ENCODE results near the gene ZNHIT1. TPM values are rescaled to one million over a fixed set of nuclear protein-coding genes. Genes with fewer than 3 reads are reported as not detected.
"Not testable (repeated sequence)": the region's sequence is repeated elsewhere in the genome, so short reads cannot be mapped to it uniquely, and the experiment has no call there.

ZNHIT1 gene
- total and polyA plus RNA-seq, 3 experiments from 2014 or later: 50.6 to 66.2 (median 51.7) TPM

- DNase-seq; H3K27me3 ChIP-seq (ENCODE audit: insufficient read depth, low read length, poor library complexity, severe bottlenecking); H3K4me1 ChIP-seq (ENCODE audit: insufficient read depth, low read length); H3K36me3 ChIP-seq (ENCODE audit: insufficient read depth, low read length); H3K27ac ChIP-seq (ENCODE audit: low read depth, low read length); POLR2A ChIA-PET; H3K9me3 ChIP-seq (ENCODE audit: low read length); H3K4me3 ChIP-seq (ENCODE audit: low read length); H3K9me3 Mint-ChIP-seq: not testable (repeated sequence)
- H3K36me3 Mint-ChIP-seq: peaks cover 3 to 18% (median 6%) of the 10 kb centered on the region in 3 donors
- peaks cover 23 to 29% of the 10 kb centered on the region in 2 donors for H3K27me3 Mint-ChIP-seq
- peak overlapping the region in 2 of 8 donors; percentile 63 to 64 for H3K27ac Mint-ChIP-seq
- CTCF ChIA-PET: interaction anchor here (1.6 to 6.4 kb wide), 2 partner anchors 11 to 60 kb away, joined by 5 to 31 read pairs; no protein-coding TSS in a partner anchor
- peak overlapping the region in 6 of 7 donors; percentile 27 to 74 (median 60) for H3K4me3 Mint-ChIP-seq
- peaks cover 8 to 14% (median 9%) of the 10 kb centered on the region in 3 donors for H3K4me1 Mint-ChIP-seq
These were observed 13.9 kb upstream of the ZNHIT1 start for GRCh38 chr7:101203740-101204738.

GRCh38 chr7:101205901-101206664 lies 11.9 kb upstream of the ZNHIT1 start:
- H3K4me3 Mint-ChIP-seq: no peak overlapping the region
- H3K36me3 ChIP-seq (ENCODE audit: insufficient read depth, low read length): no peaks in the 10 kb centered on the region
- ChIA-PET POLR2A (no interaction called here), CTCF (interaction anchor here (6.4 kb wide), 1 partner anchor 13 kb away, joined by 31 read pairs; no protein-coding TSS in a partner anchor)
- H3K4me1 ChIP-seq (ENCODE audit: insufficient read depth, low read length): peaks cover 5% of the 10 kb centered on the region
- H3K27me3 ChIP-seq (ENCODE audit: insufficient read depth, low read length, poor library complexity, severe bottlenecking): no peaks in the 10 kb centered on the region
- peaks cover 6 to 31% (median 6%) of the 10 kb centered on the region in 3 donors for H3K36me3 Mint-ChIP-seq
- no peak overlapping the region for H3K27ac ChIP-seq (ENCODE audit: low read depth, low read length)
- H3K27me3 Mint-ChIP-seq: peaks cover 15 to 18% of the 10 kb centered on the region in 2 donors
- H3K4me1 Mint-ChIP-seq: peaks cover 6 to 10% (median 8%) of the 10 kb centered on the region in 3 donors
- H3K27ac Mint-ChIP-seq: no peak overlapping the region
- DNase-seq: no peak
- no peak overlapping the region for H3K4me3 ChIP-seq (ENCODE audit: low read length)
- H3K9me3 Mint-ChIP-seq: no peaks in the 10 kb centered on the region
- H3K9me3 ChIP-seq (ENCODE audit: low read length): no peaks in the 10 kb centered on the region

DNA sequence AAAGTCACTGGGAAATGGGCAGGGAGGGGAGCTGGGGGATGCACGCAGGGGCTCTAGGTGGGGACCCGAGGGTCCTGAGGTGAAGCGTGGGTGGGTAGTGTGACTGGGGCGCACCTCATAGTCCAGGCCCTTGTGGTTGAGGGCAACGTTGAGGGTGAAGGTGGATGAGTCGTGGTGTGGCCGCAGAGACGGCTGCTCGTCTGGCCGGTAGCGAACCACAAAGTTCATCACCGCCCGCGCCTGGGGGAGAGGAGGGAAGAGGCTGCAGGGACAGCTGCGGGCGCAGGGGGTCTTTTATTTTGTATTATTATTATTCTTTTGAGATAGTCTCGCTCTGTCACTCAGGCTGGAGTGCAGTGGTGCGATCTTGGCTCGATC lies 11.3 kb upstream of the ZNHIT1 start:
- Mint-ChIP-seq H3K4me3 (no peak overlapping the region), H3K27me3 (peaks cover 13 to 15% of the 10 kb centered on the region in 2 donors), H3K27ac (no peak overlapping the region), H3K4me1 (peaks cover 6 to 9% (median 8%) of the 10 kb centered on the region in 3 donors), H3K36me3 (peaks cover 6 to 36% (median 6%) of the 10 kb centered on the region in 3 donors), H3K9me3 (no peaks in the 10 kb centered on the region)
- Histone ChIP-seq H3K36me3 (ENCODE audit: insufficient read depth, low read length) (no peaks in the 10 kb centered on the region), H3K27ac (ENCODE audit: low read depth, low read length) (no peak overlapping the region), H3K27me3 (ENCODE audit: insufficient read depth, low read length, poor library complexity, severe bottlenecking) (no peaks in the 10 kb centered on the region), H3K4me3 (ENCODE audit: low read length) (no peak overlapping the region), H3K9me3 (ENCODE audit: low read length) (no peaks in the 10 kb centered on the region), H3K4me1 (ENCODE audit: insufficient read depth, low read length) (peaks cover 5% of the 10 kb centered on the region)
- CTCF ChIA-PET: interaction anchor here (6.4 kb wide), 1 partner anchor 13 kb away, joined by 31 read pairs; no protein-coding TSS in a partner anchor
- POLR2A ChIA-PET: no interaction called here
- no peak for DNase-seq

DNA sequence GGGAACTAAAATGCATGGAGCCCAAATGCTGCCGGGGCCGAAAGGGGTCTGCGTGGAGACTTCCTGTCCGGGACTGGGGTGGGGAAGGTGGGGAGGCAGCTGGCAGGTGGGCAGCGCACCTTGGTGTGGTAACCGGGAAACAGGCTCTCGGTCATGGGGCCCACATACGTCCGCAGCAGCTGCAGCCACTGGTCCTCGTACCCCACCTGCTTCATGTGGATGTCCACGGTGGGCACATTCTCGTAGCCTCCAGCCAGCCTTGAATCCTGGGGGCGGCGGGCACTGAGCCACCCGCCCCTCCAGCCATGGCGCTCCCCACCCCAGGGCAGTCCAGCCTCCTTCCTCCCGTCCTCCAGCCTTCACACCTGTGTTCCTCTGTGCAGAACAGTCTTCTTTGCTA lies 10.5 kb upstream of the ZNHIT1 start:
- Histone ChIP-seq H3K27me3 (ENCODE audit: insufficient read depth, low read length, poor library complexity, severe bottlenecking) (no peaks in the 10 kb centered on the region), H3K4me1 (ENCODE audit: insufficient read depth, low read length) (peaks cover 5% of the 10 kb centered on the region), H3K4me3 (ENCODE audit: low read length) (no peak overlapping the region), H3K9me3 (ENCODE audit: low read length) (no peaks in the 10 kb centered on the region), H3K36me3 (ENCODE audit: insufficient read depth, low read length) (no peaks in the 10 kb centered on the region), H3K27ac (ENCODE audit: low read depth, low read length) (no peak overlapping the region)
- no peak overlapping the region for H3K27ac Mint-ChIP-seq
- POLR2A ChIA-PET: no interaction called here
- peaks cover 6 to 40% (median 6%) of the 10 kb centered on the region in 3 donors for H3K36me3 Mint-ChIP-seq
- no peaks in the 10 kb centered on the region for H3K9me3 Mint-ChIP-seq
- no peak overlapping the region for H3K4me3 Mint-ChIP-seq
- peaks cover 12 to 13% of the 10 kb centered on the region in 2 donors for H3K27me3 Mint-ChIP-seq
- peaks cover 6 to 9% (median 8%) of the 10 kb centered on the region in 3 donors for H3K4me1 Mint-ChIP-seq
- CTCF ChIA-PET: no interaction called here
- no peak for DNase-seq

- POLR2A ChIA-PET: no interaction called here
- no peaks in the 10 kb centered on the region for H3K9me3 Mint-ChIP-seq
These were observed 9.2 kb upstream of the ZNHIT1 start for GRCh38 chr7:101208794-101209193.

GRCh38 chr7:101210143-101210542 lies 7.8 kb upstream of the ZNHIT1 start:
- no peak for DNase-seq
- Histone ChIP-seq H3K27me3 (ENCODE audit: insufficient read depth, low read length, poor library complexity, severe bottlenecking) (no peaks in the 10 kb centered on the region), H3K4me1 (ENCODE audit: insufficient read depth, low read length) (no peaks in the 10 kb centered on the region), H3K9me3 (ENCODE audit: low read length) (no peaks in the 10 kb centered on the region), H3K4me3 (ENCODE audit: low read length) (no peak overlapping the region), H3K36me3 (ENCODE audit: insufficient read depth, low read length) (no peaks in the 10 kb centered on the region), H3K27ac (ENCODE audit: low read depth, low read length) (no peak overlapping the region)
- H3K4me3 Mint-ChIP-seq: no peak overlapping the region
- CTCF ChIA-PET: no interaction called here
- H3K27me3 Mint-ChIP-seq: no peaks in the 10 kb centered on the region
- H3K36me3 Mint-ChIP-seq: peaks cover 6 to 54% (median 6%) of the 10 kb centered on the region in 3 donors
- H3K4me1 Mint-ChIP-seq: peaks cover 0 to 3% (median 0%) of the 10 kb centered on the region in 3 donors
- no peaks in the 10 kb centered on the region for H3K9me3 Mint-ChIP-seq
- peak overlapping the region in 1 of 8 donors; percentile 38 for H3K27ac Mint-ChIP-seq
- POLR2A ChIA-PET: interaction anchor here (0.6 kb wide), 2 partner anchors 15 to 1739 kb away, joined by 3 read pairs; no protein-coding TSS in a partner anchor

More at GRCh38 chr7:101208794-101209193, 9.2 kb upstream of the ZNHIT1 start:
- H3K27me3 ChIP-seq (ENCODE audit: insufficient read depth, low read length, poor library complexity, severe bottlenecking): no peaks in the 10 kb centered on the region
- Mint-ChIP-seq H3K27me3 (peaks cover 4% of the 10 kb centered on the region in 2 donors), H3K4me3 (no peak overlapping the region), H3K4me1 (peaks cover 2 to 6% (median 5%) of the 10 kb centered on the region in 3 donors), H3K27ac (peak overlapping the region in 2 of 8 donors; percentile 23 to 26), H3K36me3 (peaks cover 6 to 46% (median 6%) of the 10 kb centered on the region in 3 donors)
- no peak overlapping the region for H3K4me3 ChIP-seq (ENCODE audit: low read length)
- H3K9me3 ChIP-seq (ENCODE audit: low read length): no peaks in the 10 kb centered on the region
- CTCF ChIA-PET: no interaction called here
- DNase-seq: no peak
- no peaks in the 10 kb centered on the region for H3K36me3 ChIP-seq (ENCODE audit: insufficient read depth, low read length)
- no peaks in the 10 kb centered on the region for H3K4me1 ChIP-seq (ENCODE audit: insufficient read depth, low read length)
- H3K27ac ChIP-seq (ENCODE audit: low read depth, low read length): no peak overlapping the region

DNA sequence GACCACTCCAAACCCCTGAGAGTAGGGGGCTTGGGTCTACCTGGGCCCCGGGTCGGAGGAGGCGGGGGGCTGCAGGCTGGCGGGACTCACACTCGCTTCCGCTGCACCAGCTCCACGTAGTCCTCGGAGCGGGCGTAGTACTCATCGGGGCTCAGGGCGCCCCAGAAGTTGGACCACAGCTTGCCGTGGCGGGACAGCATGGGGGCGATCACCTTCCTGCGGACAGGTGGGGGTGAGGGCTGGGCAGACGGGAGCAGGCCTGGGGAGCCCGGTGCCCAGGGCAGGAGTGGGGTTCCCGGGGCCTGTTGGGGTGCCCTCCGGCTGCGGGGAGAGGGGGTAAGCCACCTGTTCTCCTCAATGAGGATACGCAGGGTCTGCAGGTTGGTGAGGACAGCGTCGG lies 6.5 kb upstream of the ZNHIT1 start:
- H3K27me3 Mint-ChIP-seq: no peaks in the 10 kb centered on the region
- DNase-seq: no peak
- H3K9me3 Mint-ChIP-seq: no peaks in the 10 kb centered on the region
- H3K36me3 Mint-ChIP-seq: peaks cover 0 to 55% (median 6%) of the 10 kb centered on the region in 3 donors
- Histone ChIP-seq H3K9me3 (ENCODE audit: low read length) (no peaks in the 10 kb centered on the region), H3K36me3 (ENCODE audit: insufficient read depth, low read length) (no peaks in the 10 kb centered on the region), H3K4me3 (ENCODE audit: low read length) (no peak overlapping the region), H3K4me1 (ENCODE audit: insufficient read depth, low read length) (peaks cover 5% of the 10 kb centered on the region), H3K27me3 (ENCODE audit: insufficient read depth, low read length, poor library complexity, severe bottlenecking) (no peaks in the 10 kb centered on the region), H3K27ac (ENCODE audit: low read depth, low read length) (no peak overlapping the region)
- POLR2A ChIA-PET: no interaction called here
- CTCF ChIA-PET: interaction anchor here (1.6 kb wide), 1 partner anchor 41 kb away, joined by 3 read pairs; no protein-coding TSS in a partner anchor
- peak overlapping the region in 1 of 8 donors; percentile 35 for H3K27ac Mint-ChIP-seq
- H3K4me3 Mint-ChIP-seq: no peak overlapping the region
- H3K4me1 Mint-ChIP-seq: peaks cover 3 to 12% (median 6%) of the 10 kb centered on the region in 3 donors

Data from CD8-positive, alpha-beta memory T cell (primary cell).